ENCODE data around the gene RFX1.
"Not testable (repeated sequence)": the region's sequence is repeated elsewhere in the genome, so short reads cannot be mapped to it uniquely, and the experiment has no call there.

Gene RFX1

DNA sequence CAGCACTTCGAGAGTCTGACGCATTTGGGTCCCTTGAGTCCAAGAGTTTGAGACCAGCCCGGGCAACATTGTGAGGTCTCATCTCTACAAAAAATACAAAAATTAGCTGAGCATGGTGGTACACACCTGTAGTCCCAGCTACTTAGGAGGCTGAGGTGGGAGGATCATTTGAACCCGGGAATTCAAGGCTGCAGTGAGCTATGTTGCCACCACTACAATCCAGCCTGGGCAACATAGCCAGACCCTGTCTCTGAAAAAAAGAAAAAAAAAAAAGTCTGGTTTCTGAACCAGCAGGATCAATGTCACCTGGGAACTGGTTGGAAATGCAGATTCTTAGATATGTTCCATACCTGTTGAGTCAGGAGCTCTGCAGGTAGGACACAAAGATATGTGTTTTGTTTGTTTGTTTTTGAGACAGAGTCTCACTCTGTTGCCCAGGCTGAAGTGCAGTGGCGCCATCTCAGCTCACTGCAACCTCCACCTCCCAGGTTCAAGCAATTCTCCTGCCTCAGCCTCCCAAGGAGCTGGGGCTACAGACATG, 20.6 kb upstream of the RFX1 start:
- not testable (repeated sequence) for DNase-seq

DNA sequence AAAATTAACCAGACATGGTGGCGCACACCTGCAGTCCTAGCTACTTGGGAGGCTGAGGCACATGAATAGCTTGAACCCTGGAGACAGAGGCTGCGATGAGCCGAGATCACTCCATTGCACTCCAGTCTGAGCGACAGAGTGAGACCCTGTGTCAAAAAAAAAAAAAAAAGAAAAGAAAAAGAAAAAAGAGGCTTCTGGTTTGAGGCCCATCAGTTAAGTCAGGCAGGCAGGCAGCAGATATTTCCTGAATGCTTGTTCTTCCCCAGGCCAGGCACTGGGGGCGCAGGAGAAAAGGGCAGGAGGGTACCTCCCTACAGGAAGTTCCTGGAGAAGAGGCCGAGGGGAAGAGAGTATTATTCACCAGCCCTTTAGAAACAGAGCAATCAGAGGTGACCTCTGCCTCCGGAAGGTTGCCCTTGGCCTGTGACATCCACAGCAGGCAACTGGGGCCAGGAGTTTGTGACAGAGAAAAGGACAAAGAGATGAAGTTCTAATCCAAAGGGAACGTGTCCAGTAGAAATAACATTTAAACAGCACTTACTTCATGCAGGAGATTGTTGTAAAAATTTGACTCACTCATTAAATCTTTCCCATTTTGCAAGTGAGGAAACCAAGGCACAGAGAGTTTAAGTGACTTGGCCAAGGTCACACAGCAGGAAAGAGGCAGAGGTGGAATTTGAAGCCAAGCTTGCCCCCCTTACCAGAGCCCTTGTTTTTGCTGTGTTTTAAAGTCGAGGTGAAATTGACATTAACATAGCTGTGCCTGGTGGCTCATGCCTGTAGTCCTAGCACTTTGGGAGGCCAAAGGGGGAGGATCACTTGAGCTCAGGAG, 17.5 kb upstream of the RFX1 start:
- peak; percentile 40 for DNase-seq

DNA sequence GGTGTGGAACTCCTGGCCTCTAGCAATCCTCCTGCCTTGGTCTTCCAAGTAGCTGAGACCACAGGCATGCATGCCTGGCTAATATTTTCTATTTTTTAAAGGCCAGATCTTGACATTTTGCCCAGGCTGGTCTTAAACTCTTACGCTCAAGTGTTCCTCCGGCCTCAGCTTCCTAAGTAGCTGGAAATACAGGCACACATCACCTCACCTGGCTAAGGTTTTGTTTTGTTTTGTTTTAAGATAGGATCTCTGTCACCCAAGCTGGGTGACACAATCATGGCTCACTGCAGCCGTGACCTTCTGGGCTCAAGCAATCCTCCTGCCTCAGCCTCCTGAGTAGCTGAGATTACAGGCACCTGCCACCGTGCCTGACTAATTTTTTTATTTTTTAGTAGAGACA, 16.3 kb upstream of the RFX1 start:
- no peak for DNase-seq

DNA sequence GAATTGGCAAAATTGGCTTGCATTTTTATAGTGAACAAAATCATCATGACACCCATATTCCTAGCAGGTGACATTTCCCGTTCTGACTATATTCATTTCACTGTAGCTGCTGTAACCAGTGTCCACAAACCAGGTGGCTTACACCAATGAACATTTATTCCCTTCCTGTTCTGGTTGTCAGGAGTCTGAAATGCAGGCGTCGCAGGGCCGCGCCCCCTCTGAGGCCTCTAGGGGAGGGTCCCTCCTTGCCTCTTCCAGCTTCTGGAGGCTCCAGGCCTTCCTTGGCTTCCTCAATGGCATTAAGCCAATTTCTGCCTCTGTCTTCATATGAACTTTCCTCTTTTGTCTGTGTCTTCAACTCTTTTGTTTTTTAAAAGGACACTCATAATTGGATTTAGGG, 15.4 kb upstream of the RFX1 start:
- DNase-seq: no peak

DNA sequence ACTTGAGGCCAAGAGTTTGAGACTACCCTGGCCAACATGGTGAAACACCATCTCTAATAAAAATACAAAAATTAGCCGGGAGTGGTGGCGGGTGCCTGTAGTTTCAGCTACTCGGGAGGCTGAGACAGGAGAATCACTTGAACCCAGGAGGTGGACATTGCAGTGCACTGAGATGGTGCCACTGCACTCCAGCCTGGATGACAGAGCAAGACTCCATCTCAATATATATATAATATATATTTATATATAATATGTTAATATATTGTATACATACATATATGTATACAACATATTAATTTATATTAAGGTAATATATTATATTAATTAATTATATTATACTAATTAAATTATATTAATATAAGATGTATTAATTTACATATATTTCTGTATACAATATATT, 13.6 kb upstream of the RFX1 start:
- not testable (repeated sequence) for DNase-seq

DNA sequence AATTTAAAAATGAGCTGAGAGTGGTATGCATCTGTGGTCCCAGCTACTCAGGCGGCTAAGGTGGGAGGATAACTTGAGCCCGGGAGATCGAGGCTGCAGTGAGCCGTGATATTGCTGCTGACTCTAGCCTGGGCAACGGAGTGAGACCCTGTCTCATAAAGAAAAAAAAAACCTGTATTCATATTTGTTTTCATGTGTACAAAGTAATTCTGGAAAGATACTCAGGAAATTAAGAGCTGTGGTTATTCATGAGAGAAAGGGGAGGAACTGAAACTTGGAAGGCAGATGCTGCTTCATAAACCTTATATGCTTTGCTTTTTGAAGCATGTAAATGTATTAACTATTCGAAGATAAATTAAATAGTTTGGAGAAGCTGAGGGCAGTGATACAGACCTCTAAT, 13.0 kb upstream of the RFX1 start:
- no peak for DNase-seq

DNA sequence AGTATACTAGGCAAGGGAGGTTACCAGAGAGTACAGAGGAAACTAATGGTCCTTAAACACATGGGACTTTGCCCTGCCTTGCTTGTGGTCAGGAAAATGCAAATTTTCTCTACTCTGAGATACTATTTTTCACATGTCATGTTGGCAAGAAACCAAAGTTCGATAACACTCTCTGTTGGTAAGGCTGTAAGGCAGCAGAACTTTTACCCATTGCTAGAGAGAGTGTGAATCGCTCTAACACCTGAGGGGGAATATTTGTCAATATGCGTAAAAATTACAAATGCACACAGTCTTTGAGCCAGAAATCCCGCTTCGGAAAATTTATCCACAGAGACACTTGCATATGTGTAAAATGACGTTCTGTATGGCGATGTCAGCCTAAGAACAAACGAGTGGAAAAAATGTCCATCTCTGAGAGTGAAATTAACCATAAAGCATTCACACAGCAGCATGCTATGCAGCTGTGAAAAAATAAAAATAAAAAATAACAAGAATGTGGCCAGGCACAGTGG, 9.5 kb upstream of the RFX1 start:
- DNase-seq: no peak

DNA sequence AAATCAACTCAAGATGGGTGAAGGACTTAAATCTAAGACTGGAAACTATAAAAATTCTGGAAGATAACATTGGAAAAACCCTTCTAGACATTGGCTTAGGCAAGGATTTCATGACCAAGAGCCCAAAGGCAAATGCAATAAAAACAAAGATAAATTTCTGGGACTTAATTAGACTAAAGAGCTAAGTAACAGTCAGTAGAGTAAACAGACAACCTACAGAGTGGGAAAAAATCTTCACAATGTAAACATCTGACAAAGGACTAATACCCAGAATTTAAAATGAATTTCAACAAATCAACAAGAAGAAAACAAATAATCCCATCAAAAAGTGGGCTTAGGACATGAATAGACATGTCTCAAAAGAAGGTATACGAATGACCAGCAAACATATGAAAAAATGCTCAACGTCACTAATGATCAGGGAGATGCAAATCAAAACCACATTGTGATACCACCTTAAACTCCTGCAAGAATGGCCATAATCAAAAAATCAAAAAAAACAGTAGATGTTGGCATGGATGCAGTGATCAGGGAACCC, 6.3 kb upstream of the RFX1 start:
- no peak for DNase-seq

DNA sequence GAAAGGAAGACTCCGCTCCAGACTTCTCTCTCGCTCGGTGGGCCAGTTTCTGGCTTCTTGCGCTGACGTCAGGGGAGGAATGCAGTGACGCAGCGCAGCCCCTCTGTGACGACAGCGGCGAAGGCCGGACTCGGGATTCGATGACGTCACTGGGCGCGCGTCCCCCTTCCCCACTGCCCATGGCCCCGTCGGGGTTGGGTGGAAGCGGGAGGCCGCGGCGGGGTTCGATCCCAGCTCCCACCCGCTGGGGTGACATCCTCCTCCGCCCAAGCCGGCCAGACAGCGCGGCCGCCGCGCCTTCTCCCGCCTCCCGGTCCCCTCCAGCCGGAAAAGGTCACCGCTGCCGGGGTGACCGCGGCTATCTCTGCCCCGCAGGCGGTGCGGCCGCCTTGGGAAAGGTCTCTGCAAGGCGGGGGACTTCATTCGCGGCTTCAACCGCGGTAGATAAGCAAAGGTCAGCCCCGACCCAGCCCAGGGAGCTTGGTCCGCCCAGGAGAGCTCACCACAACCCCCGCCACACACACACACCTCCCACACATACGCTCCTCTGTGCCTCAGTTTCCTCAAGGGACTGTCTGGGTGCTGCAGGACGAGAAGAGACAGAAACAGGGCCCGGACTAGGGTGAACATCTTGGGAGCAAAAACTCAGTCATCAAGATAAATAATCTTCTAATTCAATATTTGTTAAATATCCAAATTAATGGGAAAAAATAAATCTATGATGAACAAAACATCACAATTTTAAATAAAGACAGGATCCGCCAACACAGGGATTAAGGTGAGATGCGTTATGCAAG, 844 bp upstream of the RFX1 start:
- no peak for DNase-seq

DNA sequence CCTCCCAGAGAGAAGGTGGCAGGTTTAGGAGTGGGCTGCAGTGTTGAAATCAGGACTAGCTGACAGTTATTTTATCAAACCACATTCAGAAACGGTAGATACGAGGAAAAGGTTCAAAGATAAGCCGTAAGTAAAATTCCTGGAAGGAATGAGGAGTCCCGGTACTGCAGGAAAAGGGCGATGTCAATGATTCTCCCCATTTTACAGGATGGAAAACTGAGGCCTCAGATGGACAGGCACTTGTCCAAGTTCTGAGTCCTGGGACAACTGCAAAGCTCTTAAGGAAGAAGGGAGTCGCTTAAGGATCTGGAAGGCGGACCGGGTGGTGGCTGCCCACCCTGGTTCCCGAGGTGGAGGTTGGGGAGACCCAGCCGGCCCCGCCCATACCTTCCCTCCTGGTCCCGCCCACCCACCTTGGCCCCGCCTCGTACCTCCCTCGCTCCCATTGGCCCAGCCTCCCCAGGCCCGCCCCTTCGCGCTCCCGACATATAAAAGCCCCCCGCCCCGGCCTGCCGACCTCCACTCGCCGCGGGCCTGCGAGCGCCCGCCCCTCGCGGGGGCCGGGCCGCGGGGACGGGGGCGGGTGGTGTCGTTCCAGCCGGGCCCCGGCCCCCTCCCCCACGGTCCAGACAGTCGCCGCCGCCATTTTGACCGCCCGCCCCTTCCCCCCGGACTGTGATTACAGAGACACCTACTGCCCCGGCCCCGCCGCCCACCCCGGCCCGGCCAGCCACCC, 603 bp downstream of the RFX1 start:
- peak; percentile 91 for DNase-seq

DNA sequence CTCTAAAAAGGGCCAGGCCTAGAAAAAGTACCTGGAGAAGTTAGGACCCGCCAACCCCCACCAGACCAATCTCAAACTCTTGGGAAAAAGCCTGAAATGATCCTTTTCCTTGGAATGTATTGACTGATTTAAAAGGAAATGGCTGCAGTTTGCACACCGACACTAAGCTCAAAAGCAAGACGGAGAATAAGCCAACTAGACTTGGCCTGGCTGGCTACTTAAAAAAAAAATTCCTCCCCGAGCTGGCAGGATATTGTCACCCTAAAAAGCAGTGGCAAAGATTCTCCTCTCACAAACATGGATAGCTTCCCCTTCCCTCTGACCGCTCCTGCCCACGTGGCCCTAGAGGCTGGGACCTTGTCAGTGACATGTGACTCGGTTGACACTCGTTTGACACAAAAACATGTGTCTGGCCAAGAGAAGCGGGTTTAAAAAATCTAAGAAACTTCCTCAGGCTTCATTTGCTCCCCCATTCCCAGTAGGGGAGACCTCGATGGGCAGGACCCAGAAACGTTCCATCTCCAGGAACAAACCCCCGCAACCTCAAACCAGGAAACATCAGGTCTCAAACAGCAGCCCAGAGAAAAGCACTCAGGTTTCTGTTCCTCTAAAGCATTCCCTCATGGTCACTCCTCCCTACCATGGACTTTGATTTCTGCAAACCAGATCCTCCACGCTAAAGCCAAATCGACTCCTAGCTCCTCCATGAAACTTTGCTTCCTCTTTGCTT, 1.3 kb downstream of the RFX1 start:
- DNase-seq: peak; percentile 44

DNA sequence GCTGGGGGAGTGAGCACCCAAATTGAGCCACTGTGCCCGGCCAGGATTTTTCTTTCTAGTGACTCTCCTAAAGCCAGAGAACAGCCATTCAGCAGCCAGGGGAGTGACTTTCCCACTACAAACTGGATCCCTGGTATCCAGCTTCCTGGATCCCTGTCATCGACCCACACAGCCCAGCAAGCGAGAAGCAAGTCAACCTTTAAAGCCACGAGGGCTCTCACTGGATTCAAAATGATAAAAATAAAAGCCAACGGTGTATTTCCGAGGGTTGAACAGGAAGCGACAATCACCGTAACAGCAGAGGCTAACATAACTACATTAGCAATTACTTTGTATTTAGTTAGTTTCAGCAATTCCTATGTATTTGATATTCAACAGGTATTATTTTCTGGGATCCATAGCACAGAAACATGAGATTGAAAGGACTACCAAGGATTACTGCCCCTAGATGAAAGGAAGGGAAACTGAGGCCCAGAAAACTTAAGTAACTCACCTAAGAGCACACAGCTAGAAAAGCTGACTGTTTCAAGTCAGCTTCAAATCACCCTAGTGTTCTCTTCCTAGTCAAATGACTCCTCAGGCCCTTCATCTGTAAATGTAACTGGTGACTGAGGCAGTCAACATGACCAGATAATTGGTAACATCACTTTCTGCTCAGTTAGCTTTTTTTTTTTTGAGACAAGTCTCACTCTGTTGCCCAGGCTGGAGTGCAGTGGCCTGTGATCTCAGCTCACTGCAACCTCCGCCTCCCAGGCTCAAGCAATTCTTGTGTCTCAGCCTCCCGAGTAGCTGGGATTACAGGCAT, 2.7 kb downstream of the RFX1 start:
- no peak for DNase-seq

DNA sequence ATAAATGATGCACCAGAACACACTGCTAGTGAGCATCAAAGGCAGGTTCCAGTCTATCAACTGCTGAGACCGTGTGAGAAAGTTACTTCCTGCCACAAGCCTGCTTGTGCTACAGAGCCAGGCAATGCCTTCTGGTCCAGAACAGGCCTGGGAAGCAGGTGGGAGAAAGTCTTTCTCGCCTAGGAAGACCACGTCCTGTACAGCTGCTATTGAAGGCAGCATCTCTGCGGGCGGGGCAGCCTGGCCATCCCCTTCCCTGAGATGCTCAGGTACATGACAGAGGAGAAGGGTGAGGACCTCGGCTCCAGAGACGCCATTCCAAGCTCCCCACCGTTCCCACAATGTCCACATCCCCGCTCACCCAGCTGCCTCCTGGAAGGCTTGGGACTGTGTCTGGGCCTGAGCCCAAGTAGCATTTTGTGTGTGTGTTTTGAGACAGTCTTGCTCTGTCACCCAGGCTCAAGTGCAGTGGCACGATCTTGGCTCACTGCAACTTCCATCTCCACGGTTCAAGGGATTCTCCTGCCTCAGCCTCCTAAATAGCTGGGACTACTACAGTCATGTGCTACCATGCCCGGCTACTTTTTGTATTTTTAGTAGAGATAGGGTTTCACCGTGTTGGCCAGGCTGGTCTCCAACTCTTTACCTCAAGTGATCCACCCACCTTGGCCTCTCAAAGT, 3.4 kb downstream of the RFX1 start:
- peak; percentile 41 for DNase-seq

DNA sequence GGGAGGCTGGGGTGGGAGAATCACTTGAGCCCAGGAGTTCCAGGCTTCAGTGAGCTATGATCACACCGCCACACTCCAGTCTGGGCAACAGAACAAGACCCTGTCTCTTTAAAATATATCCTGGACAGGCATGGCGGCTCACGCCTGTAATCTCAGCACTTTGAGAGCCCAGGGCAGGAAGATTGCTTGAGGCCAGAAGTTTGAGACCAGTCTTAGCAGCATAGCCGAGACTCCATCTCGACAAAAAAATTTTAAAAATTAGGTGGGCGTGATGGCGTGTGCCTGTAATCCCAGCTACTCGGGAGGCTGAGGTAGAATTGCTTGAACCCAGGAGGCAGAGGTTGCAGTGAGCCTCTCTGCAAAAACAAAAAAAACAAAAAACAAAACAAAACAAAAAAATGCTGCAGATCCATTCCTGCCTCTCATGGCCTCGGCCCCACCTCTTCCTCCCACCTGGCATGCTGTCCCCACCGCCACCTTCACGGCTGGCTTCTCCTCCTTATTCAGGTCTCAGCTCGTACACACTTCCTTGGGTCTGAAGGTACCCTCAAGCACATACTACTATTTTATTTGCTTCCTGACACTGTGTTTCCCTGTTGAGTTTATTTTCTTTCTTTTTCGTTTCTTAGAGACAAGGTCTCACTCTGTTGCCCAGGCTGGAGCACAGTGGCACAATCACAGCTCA, 5.3 kb downstream of the RFX1 start:
- DNase-seq: no peak

DNA sequence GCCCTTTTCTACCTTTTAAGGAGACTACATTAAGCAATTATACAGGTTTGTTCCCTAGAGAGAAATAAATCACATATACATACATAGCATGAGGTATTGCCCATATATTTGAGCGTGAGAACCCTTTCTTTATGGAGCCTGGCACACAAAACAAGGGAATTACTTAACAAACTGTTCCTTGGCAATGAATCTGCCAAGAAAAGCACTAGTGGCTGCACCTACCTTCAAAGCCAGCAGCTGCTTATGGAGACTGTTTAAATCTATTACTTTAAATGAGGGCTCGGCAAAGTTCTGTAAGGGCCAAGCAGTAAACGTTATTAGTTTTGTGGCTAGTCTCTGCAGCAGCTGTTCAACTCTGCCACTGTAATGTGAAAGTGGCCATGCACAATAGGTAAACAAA, 7.0 kb downstream of the RFX1 start:
- DNase-seq: no peak

DNA sequence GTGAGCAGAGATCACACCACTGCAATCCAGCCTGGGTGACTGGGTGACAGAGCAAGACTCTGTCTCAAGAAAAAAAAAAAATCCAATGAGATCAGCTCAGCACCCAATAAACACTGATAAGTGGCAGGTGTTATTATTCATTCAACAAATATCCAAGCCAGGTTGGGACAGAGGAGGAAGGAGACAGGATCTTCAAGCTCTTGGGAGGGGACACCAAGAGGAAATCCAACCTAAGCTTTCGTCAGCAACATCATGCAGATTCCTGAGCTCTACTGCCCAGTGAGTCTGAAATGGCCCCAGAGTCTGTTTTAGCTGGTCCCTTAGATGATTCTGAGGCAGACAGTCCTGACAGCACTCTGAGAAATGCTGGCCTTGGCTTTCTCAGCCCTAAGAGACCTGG, 7.7 kb downstream of the RFX1 start:
- DNase-seq: no peak

DNA sequence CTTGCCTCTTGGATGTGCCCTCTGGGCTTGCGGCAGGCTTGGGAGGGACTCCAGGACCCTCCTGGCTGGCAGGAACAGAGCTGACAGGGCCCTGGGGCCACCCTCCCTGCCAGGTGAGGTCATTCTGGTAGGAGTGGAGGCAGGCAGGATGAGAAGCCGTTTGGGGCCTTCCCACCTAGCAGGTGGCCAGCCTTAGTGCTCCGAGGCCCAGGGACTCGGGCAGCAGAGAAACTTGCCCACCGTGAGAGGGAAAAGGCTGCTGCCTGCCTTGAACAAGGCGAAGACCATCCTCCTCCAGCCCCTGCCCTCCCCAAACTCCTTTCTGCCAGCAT, 8.5 kb downstream of the RFX1 start:
- DNase-seq: no peak

DNA sequence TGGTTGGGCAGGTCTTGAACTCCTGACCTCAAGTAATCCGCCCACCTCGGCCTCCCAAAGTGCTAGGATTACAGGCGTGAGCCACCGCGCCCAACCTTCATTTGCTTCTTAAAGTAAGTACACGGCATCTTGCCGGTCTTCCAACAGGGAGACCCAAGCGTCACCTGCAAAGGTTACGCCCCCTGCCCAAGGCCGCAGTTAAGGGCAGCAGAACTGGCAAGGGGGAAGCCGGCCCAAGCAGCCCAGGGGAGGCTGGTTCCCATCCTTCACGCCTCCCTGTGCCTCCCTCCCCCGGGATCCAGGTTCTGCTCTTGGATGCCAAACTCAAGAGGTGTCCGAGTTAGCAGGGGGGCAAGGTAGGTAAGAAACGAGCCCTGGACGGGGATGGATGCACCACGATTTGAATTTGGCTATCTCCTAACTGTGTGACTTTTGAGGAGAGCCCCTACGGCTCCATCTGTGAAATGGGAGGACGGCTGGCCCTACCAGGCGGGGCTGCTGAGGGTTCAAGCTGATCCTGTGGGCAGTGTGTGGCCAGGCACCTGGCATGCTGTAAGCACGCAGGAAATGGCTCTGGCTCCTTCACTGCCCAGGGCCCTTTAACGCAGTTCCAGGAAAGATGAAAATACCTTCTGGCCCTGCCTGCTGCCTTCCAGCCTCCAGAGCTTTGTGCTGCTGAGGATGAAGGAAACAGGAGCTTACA, 9.0 kb downstream of the RFX1 start:
- no peak for DNase-seq
